GM21825 (cell line): ENCODE measurements around the gene ADARB2.
"Not testable (repeated sequence)": the region's sequence is repeated elsewhere in the genome, so short reads cannot be mapped to it uniquely, and the experiment has no call there.

Experiments
- ATAC-seq: cut with Tn5 transposase; IDR thresholded peaks from one replicate; pipeline ENCODE4 v1.9.1; 2021; ENCODE audit warnings: mild to moderate bottlenecking, moderate library complexity; ENCODE audit not compliant: unreplicated experiment

Gene ADARB2

DNA sequence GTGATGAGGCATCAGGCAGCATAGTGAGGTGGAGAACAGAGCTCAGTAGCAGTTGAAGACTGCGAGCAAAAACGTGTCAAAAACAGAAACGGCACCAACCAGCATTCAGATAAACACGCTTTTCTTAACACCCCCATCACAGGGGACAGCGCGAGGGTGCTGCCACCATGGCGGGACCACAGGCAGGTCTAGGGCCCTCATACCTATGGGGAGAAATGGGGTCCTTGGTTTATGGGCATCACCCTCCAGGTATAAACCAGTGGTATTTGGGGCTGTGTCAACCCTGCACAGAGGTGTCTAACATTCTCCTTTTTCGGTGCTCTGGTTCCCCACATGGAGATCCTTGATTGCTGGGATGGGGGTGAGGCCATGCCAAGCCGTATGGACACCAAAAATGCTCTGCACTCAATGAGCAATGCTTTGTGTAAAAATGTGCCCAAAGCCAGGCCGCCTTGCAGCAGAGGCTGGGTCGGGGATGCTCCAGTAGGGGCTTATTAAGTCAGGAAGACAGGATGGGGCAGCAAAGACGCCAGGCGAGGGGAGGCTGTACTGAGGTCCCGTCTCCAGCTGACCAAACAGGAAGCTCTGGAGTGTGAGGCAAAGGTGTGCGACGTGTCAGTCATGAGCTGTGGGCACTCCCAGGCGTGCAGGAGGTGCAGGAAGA lies 489.6 kb downstream of the ADARB2 start:
- no peak for ATAC-seq

DNA sequence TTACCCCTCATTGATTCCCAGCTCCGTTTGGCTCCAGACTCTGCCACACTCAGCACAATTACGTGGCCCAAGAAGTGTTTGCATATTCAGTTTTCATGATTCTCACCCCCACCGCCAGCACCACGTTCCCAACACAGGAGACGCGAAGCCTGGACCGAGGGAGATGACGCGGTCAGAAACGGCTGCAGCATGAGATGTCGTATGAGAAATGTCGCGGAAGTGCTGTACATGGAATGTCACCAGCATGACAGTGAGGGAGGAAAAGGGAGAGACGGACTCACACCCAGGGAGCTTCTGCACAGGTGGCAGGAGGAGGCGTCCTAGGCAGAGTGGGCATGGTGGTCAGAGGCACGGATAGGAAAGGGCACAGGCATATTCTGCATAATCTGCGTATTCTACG lies 492.8 kb downstream of the ADARB2 start:
- ATAC-seq = no peak

DNA sequence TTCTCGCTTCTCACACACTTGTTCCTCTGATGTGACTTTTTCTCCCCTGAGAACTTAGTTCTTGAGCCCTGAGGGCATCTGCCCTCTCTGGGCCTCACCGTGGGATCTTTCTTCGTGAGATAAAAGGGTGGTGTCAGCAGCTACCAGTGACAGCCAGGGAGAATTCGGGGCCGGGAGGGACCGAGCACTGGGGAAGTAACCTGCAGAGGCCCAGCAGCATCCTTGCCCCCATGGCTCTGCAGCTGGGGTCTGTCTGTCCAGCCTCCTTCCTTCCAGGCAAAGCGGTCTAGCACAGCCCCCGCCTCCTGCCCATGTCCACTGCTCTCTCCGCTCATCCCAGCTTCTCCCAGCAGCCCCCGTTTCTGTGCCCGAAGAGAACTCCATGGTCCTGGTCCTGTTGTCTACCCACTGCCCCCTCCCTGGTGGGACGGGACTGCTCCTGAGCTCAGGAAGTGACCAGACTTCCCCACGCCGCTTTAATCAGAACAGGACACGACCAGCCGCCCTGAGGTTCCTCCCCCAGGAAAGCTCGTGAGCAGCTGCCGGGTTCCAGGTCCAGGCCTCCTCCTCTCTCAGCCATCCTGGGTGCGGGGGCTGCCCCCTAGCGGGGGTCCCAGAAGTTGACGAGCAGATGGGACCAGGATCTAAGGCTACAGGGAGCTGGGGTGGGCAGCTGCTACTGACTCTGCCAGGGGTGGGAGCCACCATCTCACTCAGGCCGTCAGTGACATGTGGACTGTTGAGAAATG lies 493.7 kb downstream of the ADARB2 start:
- no peak for ATAC-seq

DNA sequence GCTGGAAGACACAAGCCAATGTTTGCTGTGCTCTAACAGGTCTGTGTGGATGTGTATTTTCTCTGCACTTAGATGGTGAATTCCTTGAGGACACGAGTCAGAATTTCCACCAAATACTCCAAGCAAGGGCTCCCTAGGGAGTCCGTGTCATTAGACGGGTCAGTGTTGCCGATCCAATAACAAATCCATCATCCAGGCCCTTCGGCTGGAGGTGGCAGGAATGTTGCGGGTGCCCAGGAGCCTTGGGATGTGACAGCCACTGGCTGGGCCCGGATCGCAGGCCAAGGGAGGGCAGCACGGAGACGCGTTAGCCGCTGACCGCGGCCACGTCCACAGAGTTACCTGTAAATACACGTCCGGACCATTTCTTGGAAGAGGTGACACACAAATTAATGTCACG lies 494.4 kb downstream of the ADARB2 start:
- no peak for ATAC-seq

DNA sequence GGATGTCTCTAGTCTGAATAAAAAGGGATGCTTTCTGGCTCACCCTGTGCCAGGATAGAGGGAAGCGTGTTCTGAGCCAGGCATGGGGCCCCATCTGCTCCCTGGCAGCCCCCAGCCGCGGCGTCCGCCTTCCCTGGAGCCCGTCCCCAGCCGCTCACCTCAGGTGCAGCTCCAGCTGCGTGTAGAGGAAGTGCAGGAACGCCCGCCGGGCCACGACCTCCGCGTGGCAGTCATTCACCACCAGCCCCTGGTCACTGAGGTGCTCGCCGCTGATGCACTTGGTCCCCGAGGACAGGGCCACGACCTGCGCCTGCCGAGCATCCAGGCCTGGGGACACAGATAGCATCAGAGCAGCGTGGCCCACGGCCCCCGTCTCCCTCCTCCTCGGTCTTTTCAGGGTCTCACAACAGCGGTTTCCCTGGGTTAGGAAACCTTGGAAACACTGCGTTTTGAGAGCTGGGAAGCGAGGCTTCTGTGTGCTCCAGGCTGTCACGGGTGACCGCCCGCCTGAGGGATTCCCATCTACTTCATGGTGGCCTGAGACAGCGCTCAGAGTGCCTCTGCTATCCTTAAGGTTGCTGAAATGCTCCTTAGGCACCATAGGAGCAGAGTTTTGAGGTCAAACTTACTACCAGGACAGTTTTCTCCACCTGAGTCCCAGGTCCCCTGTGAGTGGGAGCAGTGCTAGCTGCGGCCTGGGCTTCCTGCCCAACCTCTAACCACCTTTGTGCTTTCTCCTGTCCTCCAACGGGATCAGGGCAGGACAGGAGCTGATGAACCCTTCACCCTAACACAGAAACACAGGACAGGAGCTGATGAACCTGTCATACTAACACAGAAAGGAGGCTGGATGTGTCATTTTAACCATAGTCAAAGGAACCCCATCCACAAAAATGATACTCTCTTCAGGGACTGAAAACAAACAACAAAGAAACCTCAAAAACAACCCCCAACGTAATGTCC lies 495.1 kb downstream of the ADARB2 start:
- ATAC-seq = no peak

DNA sequence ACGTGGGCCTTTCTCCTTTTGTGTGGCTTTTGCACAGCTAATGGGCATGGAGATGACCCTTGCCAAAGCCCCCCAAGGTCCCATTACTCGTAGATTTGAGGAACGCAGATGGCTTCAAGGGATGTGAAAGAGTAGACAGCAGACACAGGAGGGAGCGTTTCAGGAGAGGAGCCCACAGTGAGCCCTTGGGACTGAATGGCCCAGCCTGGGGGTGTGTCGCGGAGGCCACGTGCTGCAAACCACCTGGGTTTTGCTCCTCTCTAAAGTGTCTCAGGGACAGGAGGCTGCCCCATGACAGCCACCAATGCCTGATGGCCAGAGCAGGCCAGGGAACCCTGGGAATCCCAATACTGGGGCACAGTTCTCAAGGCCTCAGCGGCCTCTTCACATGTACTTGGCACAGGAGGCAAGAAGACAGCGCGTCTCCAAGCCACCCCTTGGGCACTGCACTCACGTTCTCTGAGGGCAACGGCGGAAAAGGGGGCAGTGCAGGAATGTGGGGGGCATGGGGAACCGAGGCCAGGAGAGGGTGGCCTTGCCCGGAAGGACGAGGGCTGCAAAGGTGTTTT lies 495.9 kb downstream of the ADARB2 start:
- ATAC-seq = no peak

DNA sequence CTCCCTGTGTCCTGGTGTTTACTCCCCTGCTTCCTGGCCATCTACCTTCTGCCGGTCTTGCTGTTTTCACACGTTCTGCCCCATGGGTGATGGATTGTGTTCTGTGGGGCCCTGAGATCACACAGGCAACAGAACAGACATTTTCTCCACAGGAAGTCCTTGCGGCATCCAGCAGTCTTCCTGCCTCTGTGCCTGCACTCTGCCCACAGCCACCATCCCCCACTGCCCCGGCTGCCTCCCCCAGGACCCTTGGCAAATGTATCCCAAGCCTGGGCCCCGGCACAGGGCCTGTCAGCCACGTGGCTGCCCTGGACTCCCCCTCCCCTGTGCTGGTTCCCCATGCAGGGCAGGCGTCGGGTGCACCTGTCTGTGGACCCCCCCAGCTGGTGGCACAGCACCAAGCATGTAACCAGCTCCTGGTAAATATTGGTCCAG lies 497.0 kb downstream of the ADARB2 start:
- no peak for ATAC-seq

DNA sequence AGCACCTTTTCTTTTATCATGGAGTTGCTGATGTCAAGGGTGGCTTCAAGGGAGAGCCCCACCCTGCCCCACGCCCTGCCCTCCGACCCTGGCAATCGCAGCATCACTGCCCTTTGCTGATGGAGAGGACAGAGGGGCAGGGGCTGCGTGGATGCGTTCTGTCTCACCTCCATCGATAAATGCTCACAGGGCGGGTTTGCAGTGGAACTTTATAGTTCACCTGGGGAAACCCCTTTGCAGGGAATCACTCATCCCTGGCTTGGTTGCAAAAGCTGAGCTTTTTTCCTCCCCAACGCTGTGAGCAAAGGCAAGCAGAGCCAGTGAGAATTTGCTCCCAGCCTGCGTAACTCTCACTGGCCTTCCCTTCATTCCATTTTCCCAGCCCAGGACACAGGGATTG lies 504.3 kb downstream of the ADARB2 start:
- ATAC-seq = no peak

DNA sequence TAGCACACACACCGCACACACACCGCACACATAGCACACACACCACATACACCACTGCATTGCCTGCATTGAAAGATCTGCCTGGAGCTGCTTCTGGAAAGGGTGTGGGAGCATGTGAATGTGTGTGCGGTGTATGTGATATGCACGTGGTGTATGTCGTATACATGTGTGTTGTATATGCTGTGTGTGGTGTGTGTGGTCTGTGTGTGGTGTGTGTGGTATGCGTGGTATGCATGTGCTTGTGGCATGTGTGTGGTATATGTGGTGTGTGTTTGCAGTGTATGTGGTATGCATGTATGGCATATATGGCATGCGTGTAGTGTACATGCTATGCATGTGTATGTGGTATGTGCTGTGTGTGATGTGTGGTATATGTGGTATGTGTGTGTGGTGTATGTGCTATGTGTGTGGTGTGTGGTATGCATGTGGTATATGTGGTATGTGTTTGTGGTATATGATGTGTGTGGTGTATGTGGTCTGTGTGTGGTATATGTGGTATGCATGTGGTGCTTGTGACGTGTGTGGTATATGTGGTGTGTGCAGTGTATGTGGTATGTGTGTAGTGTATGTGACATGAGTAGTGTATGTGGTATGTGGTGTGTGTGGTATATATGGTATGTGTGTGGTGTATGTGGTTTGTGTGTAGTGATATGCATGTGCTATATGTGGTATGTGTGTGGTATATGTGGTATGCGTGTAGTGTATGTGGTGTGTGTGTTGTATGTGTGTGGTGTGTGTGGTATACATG lies 505.0 kb downstream of the ADARB2 start:
- ATAC-seq = no peak

DNA sequence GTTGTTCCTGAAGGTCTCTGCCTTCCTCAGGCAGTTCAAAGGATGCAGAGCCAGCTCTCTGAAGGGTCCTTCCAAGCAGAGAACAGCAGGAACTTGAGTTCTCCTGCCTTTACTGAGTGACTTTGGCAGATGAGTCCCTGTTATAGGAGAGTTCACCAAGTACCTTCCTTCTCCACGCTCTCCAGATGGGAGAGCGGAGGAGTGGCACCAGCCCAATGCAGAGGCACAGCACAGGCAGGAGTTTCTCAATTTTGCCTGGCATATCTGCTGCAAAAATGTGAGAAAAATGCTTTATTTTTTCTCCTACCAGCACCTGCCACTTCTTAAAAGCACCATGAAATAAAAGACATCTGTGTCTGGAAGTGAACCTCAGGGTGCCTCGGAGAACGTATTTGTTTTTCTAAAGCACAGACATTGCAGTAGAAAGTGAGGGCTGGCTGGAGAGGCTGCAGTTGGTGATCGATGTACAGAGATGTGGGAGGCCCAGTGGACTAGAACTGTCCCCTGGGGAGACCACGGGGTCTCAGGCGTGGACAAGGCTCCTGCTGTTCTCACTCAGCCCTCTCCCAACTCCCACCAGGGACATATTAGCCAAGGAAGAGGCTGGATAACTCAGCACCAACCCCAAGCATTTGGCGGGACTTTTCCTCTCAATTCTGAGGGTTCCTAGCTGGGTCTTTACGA lies 506.6 kb downstream of the ADARB2 start:
- no peak for ATAC-seq

DNA sequence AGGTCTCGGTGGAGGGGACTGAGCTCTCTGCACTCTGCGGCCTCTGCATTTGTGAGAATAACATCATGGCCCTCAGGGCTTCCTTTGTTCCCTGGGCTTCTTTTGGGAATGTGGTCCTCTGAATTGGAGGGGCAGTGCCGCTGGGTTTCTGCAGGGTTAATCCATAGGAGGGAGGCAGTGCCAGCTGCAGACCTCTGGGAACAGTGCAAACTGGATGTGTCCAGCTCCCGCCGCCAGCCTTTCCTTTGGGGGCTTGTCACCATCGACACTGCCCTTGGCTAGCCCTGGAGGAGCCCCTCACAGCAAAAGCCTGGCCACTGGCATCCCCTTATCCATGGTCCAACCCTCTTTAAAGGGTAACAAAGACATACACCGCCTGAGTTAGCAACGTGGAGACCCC lies 507.2 kb downstream of the ADARB2 start:
- ATAC-seq = no peak

DNA sequence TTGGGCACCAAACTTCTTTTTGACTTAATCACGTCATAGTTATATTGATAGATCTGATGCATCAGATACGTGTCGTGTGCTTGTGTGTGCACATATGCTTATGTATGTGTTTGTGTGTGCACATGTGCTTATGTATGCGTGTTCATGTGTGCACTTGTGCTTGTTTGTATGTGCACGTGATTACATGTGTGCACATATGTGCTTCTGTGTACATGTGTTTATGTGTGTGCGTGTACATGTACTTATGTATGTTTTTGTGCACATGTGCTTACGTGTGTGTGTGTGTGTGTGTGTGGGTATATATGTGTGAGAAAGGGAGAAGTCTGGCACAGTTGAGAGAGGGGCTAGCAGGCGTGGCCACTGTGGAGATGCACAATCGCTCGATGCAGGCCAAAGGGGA lies 507.8 kb downstream of the ADARB2 start:
- no peak for ATAC-seq

DNA sequence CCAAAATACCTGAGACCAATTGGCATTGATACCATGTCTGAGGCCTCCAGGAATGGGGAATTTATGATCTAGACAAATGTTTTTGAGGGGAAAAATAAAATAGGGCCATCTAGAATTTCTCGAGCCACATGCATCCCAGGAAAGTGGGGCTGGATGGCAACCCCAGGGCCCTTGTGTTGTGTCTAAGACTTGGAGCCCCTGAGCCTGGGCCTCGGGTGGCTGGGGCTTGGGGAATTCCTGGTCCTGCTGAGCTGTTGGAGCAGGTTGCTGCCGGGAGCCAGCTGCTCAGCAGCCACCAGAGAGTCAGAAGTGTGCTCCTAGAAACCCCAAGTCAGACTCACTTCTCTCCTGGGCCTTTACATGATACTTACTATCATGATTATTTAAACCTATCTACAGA lies 508.2 kb downstream of the ADARB2 start:
- ATAC-seq = no peak

DNA sequence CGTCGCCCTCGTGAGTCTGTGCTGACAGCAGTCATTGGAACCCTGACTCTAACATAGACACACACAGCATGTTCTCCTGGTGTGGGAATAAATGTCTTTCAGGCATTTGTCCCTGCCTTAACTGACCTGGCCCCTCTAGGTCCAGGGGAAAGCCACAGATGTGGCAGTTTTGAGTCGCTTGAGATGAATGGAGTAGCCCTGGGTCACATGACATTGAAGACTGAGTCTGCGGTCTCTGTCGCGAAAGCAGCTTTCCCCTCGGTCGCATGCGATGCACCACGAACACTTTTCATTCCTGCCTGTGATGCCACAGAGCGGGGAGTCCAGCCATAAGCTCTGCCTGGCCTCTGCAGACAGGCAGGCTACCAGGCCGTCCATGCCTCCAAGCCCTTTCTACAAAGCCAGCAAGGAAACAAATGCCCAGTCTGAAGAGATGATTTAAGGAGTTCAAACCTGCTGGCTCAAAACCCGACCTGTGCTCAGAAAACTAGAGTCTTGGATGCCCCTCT lies 508.8 kb downstream of the ADARB2 start:
- ATAC-seq = no peak

DNA sequence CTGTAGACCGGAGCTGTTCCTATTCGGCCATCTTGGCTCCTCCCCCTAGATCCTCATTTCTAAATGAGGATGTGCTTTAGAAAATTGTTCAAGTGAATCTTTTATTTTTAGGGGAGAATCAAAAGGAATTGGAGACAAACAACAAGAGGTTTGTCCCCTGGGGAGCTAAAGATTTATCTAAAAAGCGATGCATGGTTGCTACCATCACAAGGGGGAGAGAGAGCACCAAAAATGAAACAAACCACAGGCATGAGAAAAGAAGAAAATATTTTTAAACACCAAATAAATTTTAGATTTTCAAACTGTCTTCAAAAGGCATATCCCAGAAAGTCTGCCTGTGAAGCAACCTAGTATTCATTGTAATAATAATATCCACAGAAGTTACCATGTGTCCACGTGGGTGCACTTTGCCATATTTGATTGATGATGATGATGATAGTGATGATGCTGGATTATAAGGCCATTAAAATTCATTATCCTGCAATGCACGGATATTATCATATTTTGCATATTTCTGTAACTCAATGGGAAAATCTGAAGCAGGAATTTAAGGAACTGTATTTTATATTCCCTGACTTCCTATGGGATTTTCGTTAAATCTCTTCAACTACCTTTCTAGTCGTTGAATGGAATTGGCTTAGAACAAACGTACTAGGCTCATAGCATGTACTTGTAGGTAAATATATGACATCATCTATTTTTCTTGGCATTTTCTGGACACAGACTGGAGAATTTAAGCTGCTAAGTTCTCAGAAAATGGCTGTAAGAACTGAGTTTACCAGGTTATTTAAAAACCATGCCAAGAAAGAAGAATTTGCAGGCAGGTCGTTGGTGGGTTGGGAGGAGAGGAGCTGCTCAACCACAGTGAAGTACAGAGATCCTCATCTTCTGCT lies 509.6 kb downstream of the ADARB2 start:
- ATAC-seq = no peak

DNA sequence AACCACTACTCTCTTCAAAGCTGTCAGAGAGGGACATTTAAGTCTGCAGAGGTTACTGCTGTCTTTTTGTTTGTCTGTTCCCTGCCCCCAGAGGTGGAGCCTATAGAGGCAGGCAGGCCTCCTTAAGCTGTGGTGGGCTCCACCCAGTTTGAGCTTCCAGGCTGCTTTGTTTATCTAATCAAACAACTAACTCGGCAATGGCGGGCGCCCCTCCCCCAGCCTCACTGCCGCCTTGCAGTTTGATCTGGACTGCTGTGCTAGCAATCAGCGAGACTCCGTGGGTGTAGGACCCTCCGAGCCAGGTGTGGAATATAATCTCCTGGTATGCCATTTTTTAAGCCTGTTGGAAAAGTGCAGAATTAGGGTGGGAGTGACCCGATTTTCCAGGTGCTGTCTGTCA lies 510.4 kb downstream of the ADARB2 start:
- not testable (repeated sequence) for ATAC-seq

DNA sequence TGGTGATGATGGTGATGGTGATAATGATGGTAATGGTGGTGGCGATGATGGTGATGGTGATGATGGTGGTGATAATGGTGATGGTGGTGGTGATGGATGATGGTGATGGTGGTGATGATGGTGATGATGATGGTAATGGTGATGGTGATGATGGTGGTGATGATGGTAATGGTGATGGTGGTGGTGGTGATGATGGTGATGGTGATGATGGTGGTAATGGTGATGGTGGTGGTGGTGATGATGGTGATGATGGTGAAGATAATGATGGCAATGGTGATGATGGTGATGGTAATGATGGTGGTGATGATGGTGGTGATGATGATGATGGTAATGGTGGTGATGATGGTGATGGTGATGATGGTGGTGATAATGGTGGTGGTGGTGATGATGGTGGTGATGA lies 517.5 kb downstream of the ADARB2 start:
- ATAC-seq = not testable (repeated sequence)

DNA sequence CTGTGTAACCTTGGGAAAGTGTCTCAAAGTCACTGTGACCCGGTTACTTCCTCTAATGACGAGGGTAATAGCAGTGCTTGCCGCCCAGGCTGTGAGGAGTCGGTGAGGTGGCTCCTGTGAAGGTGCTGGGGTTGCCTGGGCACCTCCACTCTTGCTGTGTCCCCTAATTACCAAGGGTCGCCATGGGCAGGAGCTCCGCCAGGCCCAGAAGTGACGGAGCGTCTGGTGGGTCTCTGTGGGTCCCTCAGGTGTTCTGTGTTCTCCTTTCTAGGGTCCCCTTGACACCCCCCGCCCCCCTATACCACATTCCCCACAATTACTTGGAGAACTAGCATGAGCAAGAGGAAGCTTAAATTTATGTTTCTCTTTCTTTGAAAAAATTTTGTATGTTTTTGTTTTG lies 519.7 kb downstream of the ADARB2 start:
- ATAC-seq = no peak

DNA sequence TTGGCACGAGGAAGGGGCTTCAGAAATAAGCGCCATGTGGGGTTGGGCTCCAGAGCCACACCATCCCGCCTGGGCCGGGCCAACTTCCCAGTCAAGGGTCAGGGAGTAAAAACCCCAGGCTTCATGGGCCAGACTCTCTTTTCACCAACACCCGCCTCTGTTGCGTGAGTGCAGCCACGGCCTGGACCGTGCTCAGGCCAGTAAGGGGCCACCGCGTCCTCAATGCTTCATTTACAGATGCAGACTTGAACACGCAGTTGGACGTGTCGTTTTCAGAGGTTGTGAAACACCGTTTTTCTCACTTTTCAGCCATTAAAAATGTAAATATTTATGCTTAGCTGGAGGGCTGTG lies 520.1 kb downstream of the ADARB2 start:
- no peak for ATAC-seq
